Neutrophil (primary cell): ENCODE measurements around the gene CCNDBP1.

ENCODE experiments used
- H3K27ac ChIP-seq: fragments of 200-600 bp; sonication (generic); 2 replicates; pipeline ENCODE4 v1.5.1; 2016; ENCODE audit warnings: mild to moderate bottlenecking, moderate library complexity
- H3K27me3 ChIP-seq: fragments of 200-600 bp; sonication (generic); 2 replicates; pipeline ENCODE4 v1.6.0; 2016; ENCODE audit warnings: mild to moderate bottlenecking
- H3K36me3 ChIP-seq: fragments of 200-600 bp; sonication (generic); 2 replicates; pipeline ENCODE4 v1.5.1; 2017
- H3K4me1 ChIP-seq, 2 experiments: fragments of 200-600 bp in 1 of 2; sonication (generic) in 1 of 2; 1 replicate in 1 of 2; 2 replicates in 1 of 2; pipeline versions ENCODE4 v1.5.1 to v1.6.1; 2013 to 2016; ENCODE audit warnings: low read depth in 1 of 2, low read length in 1 of 2, mild to moderate bottlenecking in 1 of 2, moderate library complexity in 1 of 2; ENCODE audit not compliant: control insufficient read depth in 1 of 2, insufficient read depth in 1 of 2
- H3K4me3 ChIP-seq, 2 experiments: fragments of 200-600 bp in 1 of 2; sonication (generic) in 1 of 2; 1 replicate in 1 of 2; 2 replicates in 1 of 2; pipeline ENCODE4 v1.5.1; 2013 to 2016; ENCODE audit warnings: low read depth in 1 of 2, low read length in 1 of 2, mild to moderate bottlenecking in 1 of 2, moderate library complexity in 1 of 2
- H3K9me3 ChIP-seq: fragments of 200-600 bp; sonication (generic); 2 replicates; pipeline ENCODE4 v1.5.1; 2016
- CTCF ChIP-seq: fragments of 200-600 bp; sonication (generic); IDR thresholded peaks from 2 replicates; pipeline ENCODE4 v1.5.1; 2016; ENCODE audit warnings: antibody characterized with exemption

The CCNDBP1 gene

GRCh38 chr15:43215961-43216360 is 30.8 kb downstream of the CCNDBP1 start:
- Histone ChIP-seq H3K27ac (no peak overlapping the region), H3K36me3 (no peaks in the 10 kb centered on the region), H3K27me3 (no peaks in the 10 kb centered on the region), H3K4me1 (no peaks in the 10 kb centered on the region), H3K9me3 (no peaks in the 10 kb centered on the region), H3K4me3 (no peak overlapping the region)
- TF ChIP-seq CTCF, result no peak

- TF ChIP-seq CTCF, result no peak
- Histone ChIP-seq H3K9me3 (no peaks in the 10 kb centered on the region), H3K4me3 (no peak overlapping the region), H3K27me3 (no peaks in the 10 kb centered on the region), H3K27ac (no peak overlapping the region), H3K4me1 (no peaks in the 10 kb centered on the region), H3K36me3 (no peaks in the 10 kb centered on the region)
Observed at GRCh38 chr15:43218908-43219706, 33.9 kb downstream of the CCNDBP1 start.

GRCh38 chr15:43219929-43220928 is 35.0 kb downstream of the CCNDBP1 start:
- TF ChIP-seq CTCF, result no peak
- H3K27ac ChIP-seq, result no peak overlapping the region

GRCh38 chr15:43220991-43221403 is 35.8 kb downstream of the CCNDBP1 start, which contains the start of gene EPB42:
EPB42 (minus strand) TSS chr15:43221018; CDS start chr15:43220825, 193 bp downstream.
- Histone ChIP-seq H3K9me3 (no peaks in the 10 kb centered on the region), H3K27ac (no peak within 1 kb of the TSS), H3K4me1 (peaks cover 0 to 8% of the 10 kb centered on the region in 2 experiments), H3K27me3 (no peaks in the 10 kb centered on the region), H3K36me3 (no peaks in the 10 kb centered on the region), H3K4me3 (no peak within 1 kb of the TSS)
- no peak for TF ChIP-seq CTCF

More at GRCh38 chr15:43219929-43220928, 35.0 kb downstream of the CCNDBP1 start:
- Histone ChIP-seq H3K36me3 (no peaks in the 10 kb centered on the region), H3K4me3 (no peak overlapping the region), H3K9me3 (no peaks in the 10 kb centered on the region), H3K27me3 (no peaks in the 10 kb centered on the region), H3K4me1 (peaks cover 0 to under 1% of the 10 kb centered on the region in 2 experiments)

- TF ChIP-seq CTCF, result no peak
- no peaks in the 10 kb centered on the region for H3K36me3 ChIP-seq
- H3K9me3 ChIP-seq, result no peaks in the 10 kb centered on the region
- H3K4me1 ChIP-seq, result peaks cover 0 to 8% of the 10 kb centered on the region in 2 experiments
- H3K27ac ChIP-seq, result no peak overlapping the region
- no peak overlapping the region for H3K4me3 ChIP-seq
- no peaks in the 10 kb centered on the region for H3K27me3 ChIP-seq
Observed at GRCh38 chr15:43221422-43221821, 36.2 kb downstream of the CCNDBP1 start.
